Tibial artery (tissue), 4 donors: ENCODE results near the gene PRRT4.

Experiments
- DNase-seq, 2 donors: peaks; one replicate each; pipeline ENCODE4 v3.0.0-alpha.2; 2019
- H3K27ac ChIP-seq, 2 donors: fragments of 200-600 bp; sonication (generic) in 1 of 2; 1 replicate in 1 of 2; 2 replicates in 1 of 2; pipeline ENCODE4 v1.5.1; 2018 to 2019; ENCODE audit warnings: mild to moderate bottlenecking in 1 of 2
- H3K27me3 ChIP-seq, 2 donors: fragments of 200-600 bp; sonication (generic) in 1 of 2; one replicate each; pipeline versions ENCODE4 v1.5.1 to v1.6.0; 2016 to 2019
- H3K36me3 ChIP-seq, 3 donors: fragments of 200-600 bp; sonication (generic) in 2 of 3; one replicate each; pipeline ENCODE4 v1.5.1; 2016 to 2019; ENCODE audit warnings: mild to moderate bottlenecking in 2 of 3
- H3K4me1 ChIP-seq, 4 donors: fragments of 200-600 bp; sonication (generic) in 2 of 4; 1 replicate in 3 of 4; 2 replicates in 1 of 4; pipeline ENCODE4 v1.5.1; 2016 to 2019
- H3K4me3 ChIP-seq, 2 donors: fragments of 200-600 bp; sonication (generic) in 1 of 2; 1 replicate in 1 of 2; 2 replicates in 1 of 2; pipeline ENCODE4 v1.5.1; 2018 to 2019; ENCODE audit warnings: mild to moderate bottlenecking in 2 of 2
- H3K9me3 ChIP-seq, 3 donors: fragments of 200-600 bp; sonication (generic) in 1 of 3; one replicate each; pipeline ENCODE4 v1.5.1; 2016 to 2019
- CTCF ChIP-seq, 2 experiments: fragments of 200-600 bp in 1 of 2; fragments of 450-650 bp in 1 of 2; IDR thresholded peaks; one replicate each; pipeline ENCODE4 v1.5.1; 2017 to 2019; ENCODE audit warnings: antibody characterized with exemption in 2 of 2, mild to moderate bottlenecking in 1 of 2, moderate library complexity in 1 of 2
- intact Hi-C: fragments of 100-400 bp; cut with DNase I; formaldehyde crosslinking; loops from one replicate; pipeline ENCODE4 v1.15.0; 2023; ENCODE audit warnings: low total_unique reads

PRRT4 gene

GRCh38 chr7:128389618-128390329, 28.3 kb upstream of the PRRT4 start:
- Histone ChIP-seq H3K9me3 (no peaks in the 10 kb centered on the region), H3K27ac (no peak overlapping the region), H3K4me3 (no peak overlapping the region), H3K36me3 (peaks cover 12 to 35% (median 24%) of the 10 kb centered on the region in 3 donors), H3K27me3 (peaks cover 0 to 9% of the 10 kb centered on the region in 2 donors), H3K4me1 (peaks cover 0 to 7% (median 2%) of the 10 kb centered on the region in 4 donors)
- no peak for TF ChIP-seq CTCF (IDR thresholded peaks at IDR 0.05)
- DNase-seq: no peak
- intact Hi-C loops: no loop called here

GRCh38 chr7:128389085-128389617, 27.7 kb upstream of the PRRT4 start:
- H3K27ac ChIP-seq: no peak overlapping the region
- H3K27me3 ChIP-seq: peaks cover 0 to 9% of the 10 kb centered on the region in 2 donors
- no peak overlapping the region for H3K4me3 ChIP-seq
- DNase-seq: no peak
- H3K4me1 ChIP-seq: peaks cover 0 to 7% (median 2%) of the 10 kb centered on the region in 4 donors
- peaks cover 6 to 29% (median 18%) of the 10 kb centered on the region in 3 donors for H3K36me3 ChIP-seq
- no peak for TF ChIP-seq CTCF (IDR thresholded peaks at IDR 0.05)
- no peaks in the 10 kb centered on the region for H3K9me3 ChIP-seq
- intact Hi-C loops: no loop called here

DNA sequence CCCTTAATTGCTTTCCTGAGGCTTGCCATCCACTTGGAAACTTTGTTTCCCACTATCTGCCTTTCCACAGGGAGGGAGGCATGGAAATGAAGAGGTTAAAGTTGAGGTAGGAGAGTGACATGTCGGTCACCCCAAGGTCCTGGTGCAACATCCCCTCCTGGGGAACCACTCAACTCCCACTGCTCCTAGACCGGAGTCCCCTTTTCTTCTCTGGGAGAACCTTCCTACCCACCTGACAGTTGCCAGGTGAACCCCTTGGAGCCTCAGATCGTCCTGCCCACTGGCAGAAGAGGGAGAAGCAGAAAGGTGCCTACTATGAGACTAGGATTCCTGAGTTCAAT, 26.6 kb upstream of the PRRT4 start:
- intact Hi-C loops: no loop called here
- no peak for TF ChIP-seq CTCF (IDR thresholded peaks at IDR 0.05)
- peaks cover 0 to 7% (median 2%) of the 10 kb centered on the region in 4 donors for H3K4me1 ChIP-seq

DNA sequence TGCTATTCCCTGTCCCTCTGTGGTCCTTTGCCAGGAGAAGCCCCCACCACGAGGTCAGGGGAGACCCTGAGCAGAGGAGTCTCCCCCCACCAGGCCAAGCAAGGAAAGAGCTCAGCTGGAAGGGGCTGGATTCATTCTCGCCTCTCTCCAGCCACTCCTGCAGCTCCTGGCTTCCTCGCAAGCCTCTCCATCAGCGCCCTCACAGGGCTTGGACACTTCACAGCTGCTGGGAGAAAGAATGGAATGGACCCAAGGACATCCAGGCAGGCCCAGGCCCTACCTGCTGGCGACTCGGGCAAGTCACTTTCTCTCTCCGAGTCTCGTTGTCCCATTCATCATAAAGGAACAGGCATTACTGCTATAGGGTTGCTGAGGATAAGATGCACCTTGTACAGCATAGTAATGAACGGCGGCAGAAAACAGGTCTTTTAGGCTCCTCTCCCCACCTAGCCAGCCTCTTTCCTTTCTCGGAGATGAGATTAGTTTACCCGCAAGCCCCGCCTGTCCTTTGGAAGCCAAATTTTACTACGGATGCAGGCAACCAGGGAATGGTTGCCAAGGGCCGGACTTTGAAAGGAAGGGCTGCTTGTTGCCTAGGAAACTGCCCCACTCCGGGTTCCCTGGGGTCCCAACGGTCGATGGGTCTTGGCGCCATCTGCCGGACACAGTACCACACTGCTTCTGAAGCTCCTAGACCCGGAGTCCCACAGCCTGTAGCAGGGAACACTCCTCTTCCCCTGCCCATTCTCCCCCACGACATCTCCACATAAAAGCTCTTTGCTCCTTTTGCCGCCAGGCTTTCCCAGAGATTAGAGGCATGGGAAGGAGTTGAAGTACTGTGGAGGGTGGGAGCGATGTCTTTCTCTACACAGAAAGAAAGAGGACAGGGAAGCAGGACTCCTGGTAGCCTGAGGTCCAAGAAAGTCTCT, 26.0 kb upstream of the PRRT4 start:
- H3K4me1 ChIP-seq: peaks cover 0 to 7% (median 2%) of the 10 kb centered on the region in 4 donors
- H3K27me3 ChIP-seq: peaks cover 0 to 9% of the 10 kb centered on the region in 2 donors
- intact Hi-C loops: loop anchor here (2.0 kb wide), 1 partner anchor 39 kb away; no protein-coding TSS in a partner anchor
- no peak overlapping the region for H3K27ac ChIP-seq
- H3K4me3 ChIP-seq: no peak overlapping the region
- DNase-seq: peak; percentile 63 to 83
- H3K9me3 ChIP-seq: no peaks in the 10 kb centered on the region
- peaks cover 0 to 12% (median 3%) of the 10 kb centered on the region in 3 donors for H3K36me3 ChIP-seq
- peak; percentile 78 to 80 for TF ChIP-seq CTCF (IDR thresholded peaks at IDR 0.05)

More for the DNA sequence above, 26.6 kb upstream of the PRRT4 start:
- H3K27me3 ChIP-seq: peaks cover 0 to 9% of the 10 kb centered on the region in 2 donors
- no peak overlapping the region for H3K27ac ChIP-seq
- DNase-seq: no peak
- peaks cover 0 to 19% (median 8%) of the 10 kb centered on the region in 3 donors for H3K36me3 ChIP-seq
- H3K9me3 ChIP-seq: no peaks in the 10 kb centered on the region
- H3K4me3 ChIP-seq: no peak overlapping the region
